ENCODE measurements around the gene IL1RAPL2.

- TF ChIP-seq CTCF (IDR thresholded peaks at IDR 0.05) (no peak), POLR2AphosphoS5 (IDR thresholded peaks at IDR 0.05; ENCODE audit: low read depth, low read length) (no peak), TCF7L2 (IDR thresholded peaks at IDR 0.05; ENCODE audit: low read depth, low read length) (no peak)
Observed at GRCh38 chrX:105267167-105267566, 701.2 kb downstream of the IL1RAPL2 start.
